Limb (tissue), 2 donors: ENCODE data around the gene B3GNT8.
"Not testable (repeated sequence)": the region's sequence is repeated elsewhere in the genome, so short reads cannot be mapped to it uniquely, and the experiment has no call there.

Experiments
- DNase-seq, 2 donors: peaks; one replicate each; pipeline ENCODE4 v3.0.0-alpha.2; 2016; ENCODE audit errors: extremely low spot score in 2 of 2

The B3GNT8 gene, protein sequence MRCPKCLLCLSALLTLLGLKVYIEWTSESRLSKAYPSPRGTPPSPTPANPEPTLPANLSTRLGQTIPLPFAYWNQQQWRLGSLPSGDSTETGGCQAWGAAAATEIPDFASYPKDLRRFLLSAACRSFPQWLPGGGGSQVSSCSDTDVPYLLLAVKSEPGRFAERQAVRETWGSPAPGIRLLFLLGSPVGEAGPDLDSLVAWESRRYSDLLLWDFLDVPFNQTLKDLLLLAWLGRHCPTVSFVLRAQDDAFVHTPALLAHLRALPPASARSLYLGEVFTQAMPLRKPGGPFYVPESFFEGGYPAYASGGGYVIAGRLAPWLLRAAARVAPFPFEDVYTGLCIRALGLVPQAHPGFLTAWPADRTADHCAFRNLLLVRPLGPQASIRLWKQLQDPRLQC

DNA sequence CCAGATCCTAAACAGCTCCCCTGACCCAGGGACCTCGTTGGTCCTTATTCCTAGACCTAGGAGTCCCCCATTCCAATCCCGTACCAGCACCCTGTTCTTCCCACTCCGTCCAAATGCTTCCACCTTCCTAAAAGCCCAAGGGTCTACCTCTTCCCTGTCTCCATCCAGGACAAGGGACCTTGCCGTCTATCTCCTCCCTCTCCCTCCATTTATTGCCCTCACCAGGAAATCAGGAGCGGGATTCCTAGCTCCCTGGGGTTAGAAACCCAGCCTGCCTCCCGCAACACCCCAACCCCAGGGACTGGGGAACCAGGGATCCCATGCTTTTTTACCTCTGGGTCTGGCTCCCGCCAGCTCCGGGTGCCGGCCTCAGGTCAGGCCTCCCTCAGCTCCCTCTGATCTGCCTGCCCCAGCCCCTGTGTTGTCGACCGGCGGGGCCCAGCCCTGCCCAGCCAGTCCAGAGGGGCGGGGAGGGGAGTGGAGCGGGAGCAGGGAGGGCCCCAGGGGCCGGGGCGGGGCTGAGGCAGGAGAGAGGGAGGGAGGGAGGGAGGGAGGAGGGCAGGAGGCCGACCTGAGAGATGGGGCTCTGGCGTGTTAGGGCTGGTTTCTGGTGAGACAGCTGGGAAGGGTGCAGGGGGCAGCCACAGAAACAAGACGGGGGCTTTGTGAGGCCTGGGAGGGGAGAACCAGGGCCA lies at the start of gene B3GNT8:
TSS of gene B3GNT8 (minus strand) at position 423 of the 695 bp plus-strand sequence. CDS start 596 bp downstream, outside the sequence.
- peak; percentile 41 to 78 for DNase-seq

DNA sequence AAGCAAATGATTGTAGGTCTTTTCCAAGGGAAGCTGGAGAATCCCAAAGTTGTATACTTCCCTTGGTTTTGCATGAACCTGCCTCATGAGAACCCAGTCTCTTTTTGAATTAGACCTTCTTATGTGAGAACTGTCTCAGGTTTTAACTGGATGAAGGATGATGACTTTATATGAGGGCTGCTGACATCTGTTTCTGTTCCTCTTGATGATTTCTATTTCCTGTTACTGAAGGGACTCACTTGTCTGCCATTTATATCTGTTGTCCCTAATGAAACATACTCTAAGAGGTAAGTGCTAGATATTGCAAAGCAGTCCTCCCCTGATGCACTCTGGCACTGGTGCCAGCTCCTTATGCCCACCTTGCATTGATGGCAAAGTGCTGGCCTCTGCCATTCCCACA lies 49.4 kb upstream of the B3GNT8 start:
- no peak for DNase-seq

DNA sequence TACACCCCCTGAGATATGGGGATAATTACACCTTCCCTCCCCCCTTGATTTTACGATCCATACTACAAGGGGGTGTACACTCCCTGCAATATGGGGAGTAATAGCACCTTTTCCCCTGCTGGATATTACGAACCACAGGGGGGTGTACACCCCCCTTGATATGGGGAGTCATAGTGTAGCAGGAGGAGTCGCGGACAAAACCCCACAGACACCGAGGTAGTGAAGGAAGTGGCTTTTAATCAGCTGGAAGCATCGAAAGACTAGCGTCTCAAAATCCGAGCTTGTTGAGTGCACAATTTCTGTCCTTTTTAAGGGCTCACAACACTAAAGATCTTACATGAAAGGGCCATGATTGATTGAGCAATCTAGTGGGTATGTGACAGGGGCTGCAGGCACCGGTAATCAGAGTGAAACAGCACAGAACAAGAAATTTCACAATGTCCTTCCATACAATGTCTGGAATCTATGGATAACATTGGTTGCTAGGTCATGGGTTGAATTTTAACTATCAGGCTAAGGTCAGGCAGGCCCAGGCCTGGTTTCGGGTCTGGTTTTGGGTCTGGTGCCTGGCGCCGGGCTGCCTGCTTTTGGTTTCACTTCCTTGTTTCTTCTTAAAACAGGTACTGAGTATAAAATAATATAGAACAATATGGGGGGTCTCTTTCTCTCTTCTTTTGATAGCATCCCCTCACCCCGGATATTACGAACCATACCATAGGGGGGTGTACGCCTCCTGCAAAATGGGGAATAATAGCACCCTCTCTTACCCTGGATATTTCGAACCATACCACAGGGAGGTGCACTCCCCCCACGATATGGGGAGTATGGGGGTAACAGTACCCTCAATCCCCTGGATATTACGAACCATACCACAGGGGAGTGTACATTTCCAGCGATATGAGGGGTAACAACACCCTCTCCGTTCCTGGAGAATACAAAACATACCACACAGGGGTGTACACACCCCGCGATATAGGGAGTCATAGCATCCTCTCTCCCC lies 36.4 kb upstream of the B3GNT8 start:
- not testable (repeated sequence) for DNase-seq

DNA sequence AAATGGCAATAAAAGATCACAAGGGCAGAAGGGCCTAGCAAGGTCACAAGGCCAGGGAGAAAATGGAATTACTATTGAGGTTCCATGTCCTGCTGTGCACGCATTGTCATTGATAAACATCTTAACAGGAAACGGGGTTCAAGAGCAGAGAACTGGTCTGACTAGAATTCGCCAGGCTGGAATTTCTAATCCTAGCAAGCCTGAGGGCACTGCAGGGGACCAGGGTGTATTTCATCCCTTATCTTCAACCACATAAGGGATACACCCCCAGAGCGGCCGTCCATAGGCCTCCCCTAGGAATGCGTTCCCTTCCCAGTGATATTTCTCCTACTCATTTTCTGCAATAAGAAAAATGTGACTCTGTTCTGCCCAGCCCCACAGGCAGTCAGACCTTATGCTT lies 35.3 kb upstream of the B3GNT8 start:
- no peak for DNase-seq

DNA sequence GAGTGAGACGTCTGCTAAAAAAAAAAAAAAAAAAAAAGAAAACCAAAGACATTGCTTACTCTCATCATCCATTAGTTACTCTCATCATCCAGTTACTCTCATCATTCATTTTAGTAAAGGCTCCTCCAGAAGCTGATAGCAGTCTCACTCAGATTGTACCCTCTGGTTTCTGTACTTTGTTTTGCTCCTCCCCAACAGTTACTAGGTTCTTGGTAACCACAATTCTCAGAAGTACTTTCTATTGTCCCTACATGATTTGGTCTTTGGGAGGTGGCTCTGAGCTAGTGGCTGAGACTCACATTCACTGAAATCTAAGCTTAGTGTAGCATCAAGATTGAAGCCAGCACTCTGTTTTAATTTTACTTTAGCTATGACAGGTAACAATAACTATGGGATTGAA lies 30.1 kb upstream of the B3GNT8 start:
- DNase-seq = no peak

DNA sequence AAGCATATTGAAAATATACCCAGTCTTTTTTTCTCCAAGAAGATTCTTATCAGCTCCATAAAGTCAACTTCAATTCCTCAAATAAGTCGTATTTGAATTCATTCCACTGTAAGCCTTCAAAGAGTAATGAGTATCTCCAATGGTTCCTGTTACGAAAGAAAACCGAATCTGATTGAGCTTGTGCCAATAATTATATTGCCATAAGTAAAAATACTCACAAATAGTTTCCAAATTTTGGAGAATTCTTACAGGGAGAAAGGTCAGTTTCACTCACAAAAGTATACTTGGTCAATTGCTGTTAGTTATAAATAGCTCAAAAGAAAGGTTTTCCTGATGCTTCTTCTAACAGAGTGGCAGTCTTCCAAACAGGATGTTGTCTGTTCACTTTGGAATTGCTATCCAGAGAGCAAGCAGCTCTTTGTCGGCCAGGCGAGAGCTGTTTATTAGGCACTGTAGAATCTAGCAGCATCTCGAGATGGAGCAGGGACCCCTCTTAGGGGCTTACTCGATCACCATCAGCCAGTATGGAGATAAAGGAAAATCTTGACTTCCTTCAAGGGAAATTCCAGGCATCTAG lies 29.3 kb upstream of the B3GNT8 start:
- peak in 1 of 2 donors; percentile 51 for DNase-seq

DNA sequence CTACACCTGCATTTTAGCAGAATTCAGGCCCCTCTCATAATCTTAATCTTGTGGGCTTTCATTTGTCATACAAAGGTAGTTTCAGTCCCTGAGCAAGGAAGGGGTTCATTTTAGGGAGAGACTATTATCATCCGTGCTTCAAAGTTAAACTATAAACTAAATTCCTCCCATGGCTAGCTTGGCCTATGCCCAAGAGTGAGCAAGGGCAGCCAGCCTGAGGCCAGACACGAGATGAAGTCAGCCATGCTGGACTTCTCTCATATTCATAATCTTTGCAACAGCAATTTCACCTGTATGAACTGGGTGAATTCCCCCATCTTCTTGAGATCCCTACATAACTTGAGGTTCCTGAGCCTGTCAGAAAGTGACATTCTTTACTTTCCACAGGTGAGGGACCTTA lies 28.8 kb upstream of the B3GNT8 start:
- DNase-seq = no peak

DNA sequence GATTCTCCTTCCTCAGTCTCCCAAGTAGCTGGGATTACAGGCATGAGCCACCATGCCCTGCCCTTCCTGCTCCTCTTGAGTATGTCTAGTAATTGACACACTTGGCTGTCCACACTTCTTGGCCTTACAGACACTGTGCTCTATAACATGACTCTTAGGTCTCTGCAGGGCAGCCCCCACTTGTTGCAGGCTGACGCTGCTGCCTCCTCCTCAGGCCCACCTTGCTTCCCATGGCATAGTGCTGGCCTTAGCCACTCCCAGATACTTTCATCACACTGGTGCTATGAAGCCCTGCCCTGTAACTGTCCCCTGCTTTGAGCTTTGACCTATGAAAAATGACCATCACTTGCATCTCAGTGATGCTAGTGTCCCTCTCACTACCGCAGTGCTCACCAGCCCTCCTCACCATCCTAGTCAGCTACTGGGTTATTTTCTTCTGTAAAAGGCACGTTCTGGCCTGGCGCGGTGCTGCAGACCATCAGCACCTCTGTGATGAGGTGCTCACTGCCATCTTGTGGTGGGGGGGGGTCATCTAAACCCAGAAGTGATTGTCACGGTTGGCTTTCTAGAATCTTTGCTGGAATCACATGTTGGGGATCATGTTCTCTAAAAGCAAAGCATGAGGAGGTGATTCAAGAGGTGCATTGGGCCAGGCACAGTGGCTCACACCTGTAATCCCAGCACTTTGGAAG lies 25.6 kb upstream of the B3GNT8 start:
- DNase-seq = no peak

DNA sequence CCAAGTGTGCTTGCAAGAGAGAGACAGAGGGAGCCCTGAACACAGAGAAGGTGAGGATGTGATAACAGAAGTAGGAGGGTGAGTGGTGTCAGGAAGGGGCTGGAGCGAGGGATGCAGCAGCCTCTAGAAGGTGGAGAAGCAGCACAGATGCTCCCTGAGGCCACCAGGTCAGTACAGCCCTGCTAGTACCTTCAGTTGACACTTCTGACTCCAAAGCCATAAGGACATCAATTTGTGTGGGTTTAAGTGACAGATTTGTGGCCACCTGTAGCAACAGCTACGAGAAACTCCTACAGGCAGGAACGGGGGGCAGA lies 22.6 kb upstream of the B3GNT8 start:
- no peak for DNase-seq

DNA sequence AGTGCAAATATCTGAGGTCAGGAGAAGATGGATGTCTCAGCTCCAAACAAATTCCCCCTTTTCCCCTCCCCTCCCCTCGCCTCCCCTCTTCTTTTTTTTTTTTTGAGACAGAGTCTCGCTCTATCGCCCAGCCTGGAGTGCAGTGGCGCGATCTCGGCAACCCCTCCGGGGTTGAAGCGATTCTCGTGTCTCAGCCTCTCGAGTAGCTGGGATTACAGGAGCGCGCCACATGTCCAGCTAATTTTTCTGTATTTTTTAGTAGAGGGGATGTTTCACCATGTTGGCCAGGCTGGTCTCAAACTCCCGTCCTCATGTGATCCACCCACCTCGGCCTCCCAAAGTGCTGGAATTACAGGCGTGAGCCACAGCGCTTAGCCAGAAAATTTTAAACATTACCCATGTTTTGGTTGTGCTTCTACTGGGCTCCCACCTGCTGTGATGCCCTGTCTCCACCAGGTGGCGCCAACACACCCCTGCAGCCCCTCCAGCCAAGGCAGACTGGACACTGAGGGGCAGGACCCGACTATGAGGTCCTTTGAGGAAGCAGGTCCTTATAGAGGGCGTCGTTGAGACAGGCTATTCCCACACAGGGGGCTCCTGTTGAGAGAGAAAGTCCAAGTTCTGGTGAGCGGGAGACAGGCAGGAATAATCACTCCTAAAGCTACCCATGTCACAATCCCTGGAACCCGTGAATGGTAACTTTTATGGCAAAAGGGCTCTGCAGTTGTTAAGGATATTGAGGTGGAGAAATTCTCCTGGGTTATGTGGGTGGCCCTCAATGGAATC lies 22.1 kb upstream of the B3GNT8 start:
- DNase-seq = peak; percentile 66 to 83

DNA sequence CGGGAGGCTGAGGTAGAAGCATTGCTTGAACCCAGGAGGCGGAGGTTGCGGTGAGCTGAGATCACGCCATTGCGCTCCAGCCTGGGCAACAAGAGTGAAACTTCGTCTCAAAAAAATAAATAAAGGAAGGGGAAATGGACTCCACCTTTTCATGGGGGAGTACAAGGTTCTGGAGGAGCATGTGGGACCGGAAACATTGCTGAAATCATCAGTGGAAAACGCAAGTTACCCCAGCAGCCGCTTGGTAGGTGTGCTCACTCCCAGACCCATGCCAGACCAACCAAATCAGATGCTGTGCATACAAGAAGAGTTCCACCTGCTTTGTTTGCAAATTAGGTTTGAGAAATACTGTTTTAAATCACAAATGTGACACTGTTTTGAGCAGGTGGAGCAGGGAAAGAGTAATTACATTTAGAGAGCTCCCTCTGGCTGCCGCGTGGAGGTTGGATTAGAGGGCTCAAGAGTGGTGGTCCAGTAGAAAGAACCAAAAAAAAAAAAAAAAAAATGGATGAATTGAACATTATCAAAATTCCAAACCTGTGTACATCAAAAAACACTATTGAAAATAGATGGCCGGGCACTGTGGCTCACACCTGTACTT lies 20.7 kb upstream of the B3GNT8 start:
- no peak for DNase-seq

DNA sequence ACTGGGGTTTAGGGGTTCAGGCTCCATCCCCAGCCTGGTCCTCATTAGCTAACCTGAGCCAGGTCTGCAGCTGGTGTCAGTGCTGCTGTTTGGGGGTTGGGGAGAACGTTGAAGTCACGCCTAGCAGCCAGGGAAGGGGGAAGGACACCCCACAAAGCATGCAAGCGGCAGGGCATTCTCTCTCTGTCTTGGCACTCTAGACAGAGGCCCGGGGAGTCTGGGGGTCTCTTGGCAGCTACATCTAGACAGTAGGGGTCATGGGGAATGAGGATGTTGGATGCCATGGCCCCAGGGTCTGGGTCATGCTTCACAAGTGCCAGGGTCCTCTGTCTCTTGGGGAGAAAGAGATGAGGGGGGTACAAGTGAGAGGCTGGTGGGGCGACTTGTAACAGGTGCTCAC lies 18.4 kb upstream of the B3GNT8 start:
- DNase-seq = no peak

DNA sequence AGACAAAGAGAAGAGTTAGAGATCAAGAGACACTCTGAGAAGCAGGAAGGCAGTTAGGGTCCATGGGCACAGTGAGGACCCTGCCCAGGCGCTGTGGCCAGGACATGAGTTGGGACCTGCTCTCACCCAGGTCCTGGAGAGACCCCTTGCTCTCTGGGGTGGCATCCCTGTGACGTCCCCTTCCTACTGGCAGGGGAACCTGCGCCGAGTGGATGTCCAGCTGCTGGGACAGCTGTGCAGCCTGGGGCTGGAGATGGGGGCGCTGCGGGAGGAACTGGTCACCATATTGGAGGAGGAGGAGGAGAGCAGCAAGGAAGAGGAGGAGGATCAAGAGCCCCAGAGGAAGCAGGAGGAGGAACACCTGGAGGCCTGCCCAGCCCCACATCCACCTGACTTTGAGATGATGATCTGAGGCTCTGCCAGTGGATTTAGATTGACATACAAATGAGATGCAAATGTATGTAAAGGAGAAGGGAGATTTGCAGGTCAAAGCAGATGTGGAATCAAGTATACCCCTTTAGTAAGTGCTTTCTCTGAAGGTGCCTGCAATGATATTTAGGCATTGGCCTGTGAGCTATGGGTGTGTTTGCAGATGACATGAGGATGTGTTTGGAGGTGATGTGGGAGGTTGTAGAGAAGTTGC lies 16.8 kb upstream of the B3GNT8 start:
- DNase-seq = no peak

DNA sequence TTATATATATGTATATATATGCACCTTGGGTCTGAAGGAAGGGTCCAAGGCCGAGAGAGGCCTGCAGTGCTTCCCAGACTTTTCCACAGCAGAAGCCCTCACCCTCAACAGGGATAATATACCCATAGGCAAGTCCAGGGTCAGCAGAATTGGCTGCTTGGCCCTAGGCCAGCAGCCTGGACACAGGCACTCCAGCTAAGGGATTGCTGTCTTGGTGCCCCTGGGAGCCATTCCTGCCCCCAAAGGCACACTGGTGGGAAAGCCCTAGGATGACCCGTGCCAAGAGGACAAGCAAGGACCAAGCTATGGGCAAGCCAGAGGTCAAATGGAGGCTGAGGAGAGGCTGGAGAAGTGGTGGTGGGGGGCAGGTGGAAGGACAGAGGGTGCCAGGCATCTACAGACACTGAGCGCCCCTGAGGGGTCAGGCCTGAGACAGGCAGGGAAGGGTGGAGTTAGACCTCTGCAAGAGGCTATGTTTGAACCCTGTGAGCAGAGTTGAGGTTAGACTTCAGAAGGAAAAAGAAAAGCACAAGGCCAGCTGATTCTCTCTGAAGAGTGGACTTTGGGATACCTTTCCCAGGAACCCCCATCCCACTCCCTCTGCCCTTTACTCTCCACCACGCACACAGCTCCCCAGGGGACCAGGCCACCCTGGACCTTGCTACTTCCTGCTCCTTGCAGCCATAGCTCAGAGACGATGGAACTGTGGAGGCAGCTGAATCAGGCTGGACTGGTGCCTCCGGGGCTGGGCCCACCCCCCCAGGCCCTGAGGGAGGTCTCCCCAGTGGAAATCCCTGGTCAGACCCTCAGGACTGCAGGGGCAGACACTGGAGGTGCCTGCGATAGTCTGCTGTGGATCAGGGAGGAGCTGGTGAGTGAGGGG lies 15.5 kb upstream of the B3GNT8 start, which contains the start of gene ERICH4:
TSS of gene ERICH4 (plus strand) at position 684 of the 883 bp plus-strand sequence. CDS start at position 698, 14 bp downstream.
- no peak for DNase-seq

DNA sequence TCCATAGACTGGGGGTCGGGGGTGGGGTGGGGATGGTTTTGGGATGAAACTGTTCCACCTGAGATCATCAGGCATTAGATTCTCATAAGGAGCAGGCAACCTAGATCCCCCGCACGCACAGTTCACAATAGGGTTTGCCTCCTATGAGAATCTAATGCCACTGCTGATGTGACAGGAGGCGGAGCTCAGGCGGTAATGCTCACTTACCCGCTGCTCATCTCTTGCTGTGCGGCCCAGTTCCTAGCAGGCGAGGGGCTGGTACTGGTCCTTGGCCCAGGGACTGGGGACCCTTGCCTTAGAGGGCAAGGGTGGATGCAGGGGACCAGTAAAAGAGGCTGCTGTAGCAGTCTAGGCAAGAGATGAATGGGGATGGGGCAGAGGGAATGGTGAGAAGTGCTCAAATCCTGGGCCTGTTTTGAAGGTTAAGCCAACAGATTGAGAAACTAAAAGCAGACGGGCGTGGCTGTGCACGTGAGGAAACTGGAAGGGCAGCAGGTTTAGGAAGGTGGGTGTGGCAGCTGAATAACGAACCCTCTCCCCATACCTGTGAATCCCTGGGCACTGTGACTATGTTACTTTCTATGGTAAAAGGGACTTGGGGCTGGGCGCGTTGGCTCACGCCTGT lies 14.3 kb upstream of the B3GNT8 start:
- no peak for DNase-seq

DNA sequence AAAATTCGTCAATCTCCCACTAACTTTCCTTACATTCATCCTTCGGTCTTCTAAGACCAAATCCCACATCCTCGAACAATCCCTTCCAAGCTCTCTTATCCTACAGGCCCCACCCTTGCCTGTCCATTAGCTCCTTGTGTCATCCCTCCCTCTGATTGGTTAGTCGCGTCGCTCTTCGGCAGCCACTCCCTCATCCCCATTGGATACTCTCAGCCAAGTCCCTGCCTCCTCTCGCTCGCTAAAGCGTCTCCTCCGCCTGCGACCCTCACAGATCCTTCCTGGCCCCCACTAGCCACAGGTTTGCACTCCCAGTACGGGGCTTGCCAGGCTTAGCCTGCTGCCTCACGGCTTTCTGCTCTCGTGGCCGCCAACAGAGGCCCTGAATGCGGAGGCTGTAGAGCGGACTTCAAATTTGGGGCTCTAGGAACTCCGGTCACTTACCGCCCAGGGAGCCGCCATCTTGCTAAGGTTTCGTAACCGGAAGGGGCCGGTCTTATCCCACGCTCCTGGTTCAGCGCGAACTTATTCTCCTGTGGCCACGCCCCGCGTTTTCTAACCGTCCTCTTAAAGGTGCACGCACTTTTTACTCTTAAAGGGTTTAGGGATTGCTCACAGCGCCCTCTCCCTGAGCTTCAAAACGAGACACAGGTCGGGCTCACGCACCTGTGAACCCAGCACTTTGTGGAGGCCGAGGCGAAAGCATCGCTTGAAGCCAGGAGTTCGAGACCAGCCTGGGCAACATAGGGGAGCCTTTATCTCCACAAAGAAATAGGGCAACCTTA lies 12.5 kb upstream of the B3GNT8 start, which contains the start of gene DMAC2:
TSS of gene DMAC2 (minus strand) at position 472 of the 782 bp plus-strand sequence. CDS start at position 459, 13 bp downstream.
- DNase-seq = peak; percentile 94 to 98
